DOHH2 (cell line): ENCODE results near the gene ABCD3.
"Not testable (repeated sequence)": the region's sequence is repeated elsewhere in the genome, so short reads cannot be mapped to it uniquely, and the experiment has no call there.

ENCODE experiments used
- H3F3A ChIP-seq: fragments of 200-600 bp; sonication (generic), shearing (Covaris generic); 2 replicates; pipeline ENCODE4 v1.6.0; 2016; ENCODE audit warnings: antibody characterized with exemption, mild to moderate bottlenecking; ENCODE audit not compliant: control insufficient read depth, insufficient read depth
- H3K27ac ChIP-seq: fragments of 200-600 bp; sonication (generic); 2 replicates; pipeline ENCODE4 v1.5.1; 2014; ENCODE audit warnings: low read depth, mild to moderate bottlenecking, low read length, moderate library complexity
- H3K27me3 ChIP-seq: fragments of 200-600 bp; sonication (generic); 2 replicates; pipeline ENCODE4 v1.6.1; 2014; ENCODE audit warnings: mild to moderate bottlenecking, low read length, mixed read lengths; ENCODE audit not compliant: control insufficient read depth
- H3K36me3 ChIP-seq: fragments of 200-600 bp; sonication (generic); 2 replicates; pipeline ENCODE4 v1.6.1; 2014; ENCODE audit warnings: mild to moderate bottlenecking, low read length, moderate library complexity, mixed read lengths; ENCODE audit not compliant: control insufficient read depth
- H3K4me1 ChIP-seq: fragments of 200-600 bp; sonication (generic); 2 replicates; pipeline ENCODE4 v1.6.1; 2014; ENCODE audit warnings: mild to moderate bottlenecking, low read length, mixed read lengths; ENCODE audit not compliant: control insufficient read depth
- H3K4me2 ChIP-seq: fragments of 200-600 bp; sonication (generic); 2 replicates; pipeline ENCODE4 v1.6.0; 2014; ENCODE audit warnings: mild to moderate bottlenecking, low read length, moderate library complexity
- H3K4me3 ChIP-seq: fragments of 200-600 bp; sonication (generic); 2 replicates; pipeline ENCODE4 v1.5.1; 2014; ENCODE audit warnings: mild to moderate bottlenecking, low read length, mixed read lengths
- H3K79me2 ChIP-seq: fragments of 200-600 bp; sonication (generic); 2 replicates; pipeline ENCODE4 v1.6.1; 2014; ENCODE audit warnings: mild to moderate bottlenecking, low read length, mixed read lengths; ENCODE audit not compliant: control insufficient read depth
- H3K9me2 ChIP-seq: fragments of 200-600 bp; sonication (generic); replicated peaks from 2 replicates; pipeline ENCODE4 v1.6.1; 2014; ENCODE audit warnings: mild to moderate bottlenecking, low read length, mixed read lengths; ENCODE audit not compliant: control insufficient read depth
- H3K9me3 ChIP-seq: fragments of 200-600 bp; sonication (generic); 2 replicates; pipeline ENCODE4 v1.6.1; 2014; ENCODE audit warnings: antibody characterized with exemption, low read length, mixed read lengths; ENCODE audit not compliant: control insufficient read depth, insufficient read depth
- H4K20me1 ChIP-seq: fragments of 200-600 bp; sonication (generic); 2 replicates; pipeline ENCODE4 v1.6.0; 2014; ENCODE audit warnings: low read depth, mild to moderate bottlenecking, antibody characterized with exemption, low read length, moderate library complexity; ENCODE audit not compliant: control insufficient read depth, insufficient read depth
- EZH2phosphoT487 ChIP-seq: fragments of 200-600 bp; sonication (generic); IDR thresholded peaks from 2 replicates; pipeline ENCODE4 v1.6.1; 2017; ENCODE audit warnings: borderline replicate concordance, mild to moderate bottlenecking, antibody characterized with exemption, low read length, moderate library complexity, mixed read lengths
- TF ChIP-seq, protein P1 (sequence below): fragments of 200-600 bp; sonication (generic); IDR thresholded peaks from one replicate; pipeline ENCODE4 v1.5.1; 2014; ENCODE audit warnings: antibody characterized with exemption, mild to moderate bottlenecking, low read depth, low read length; ENCODE audit not compliant: poor library complexity, severe bottlenecking

Gene ABCD3

DNA sequence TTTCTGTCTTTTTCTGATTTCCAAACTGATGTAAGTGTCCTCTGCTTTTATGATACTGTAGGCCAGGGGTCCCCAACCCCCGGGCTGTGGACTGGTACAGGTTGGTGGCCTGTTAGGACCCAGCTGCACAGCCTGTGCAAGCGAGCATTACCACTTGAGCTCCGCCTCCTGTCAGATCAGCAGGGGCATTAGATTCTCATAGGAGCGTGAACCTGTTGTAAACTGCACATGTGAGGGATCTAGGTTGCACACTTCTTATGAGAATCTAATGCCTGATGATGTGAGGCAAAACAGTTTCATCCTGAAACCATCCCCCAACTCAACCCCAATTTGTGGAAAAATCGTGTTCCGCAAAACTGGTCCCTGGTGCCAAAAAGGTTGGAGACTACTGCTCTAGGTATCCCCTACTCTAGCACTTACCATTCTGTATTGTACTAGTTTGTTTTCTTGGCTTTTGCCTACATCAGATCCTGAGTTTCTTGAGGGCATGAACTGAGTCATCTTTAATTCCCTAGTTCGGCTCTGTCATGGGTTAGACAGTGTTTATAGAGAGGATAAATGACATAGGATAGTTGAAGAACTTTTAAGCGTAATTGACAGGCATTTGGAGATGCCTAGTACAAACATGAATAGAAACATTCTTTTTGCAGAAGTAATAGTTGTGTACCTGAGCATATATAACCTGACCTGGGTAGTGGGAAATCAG lies 4.1 kb downstream of the ABCD3 start:
- Histone ChIP-seq H3K27me3 (no peaks in the 10 kb centered on the region), H3K79me2 (peaks cover 90% of the 10 kb centered on the region), H3K4me1 (peaks cover 42% of the 10 kb centered on the region), H4K20me1 (peaks cover 5% of the 10 kb centered on the region; the same call in 1 of the 2 replicates), H3K4me2 (peak overlapping the region; percentile 28; the same call in 1 of the 2 replicates), H3K9me3 (no peaks in the 10 kb centered on the region), H3K36me3 (no peaks in the 10 kb centered on the region; the same call in 1 of the 2 replicates), H3K9me2 (no peaks in the 10 kb centered on the region), H3K27ac (no peak overlapping the region), H3K4me3 (no peak overlapping the region), H3F3A (no peaks in the 10 kb centered on the region)
- TF ChIP-seq, protein P1, sequence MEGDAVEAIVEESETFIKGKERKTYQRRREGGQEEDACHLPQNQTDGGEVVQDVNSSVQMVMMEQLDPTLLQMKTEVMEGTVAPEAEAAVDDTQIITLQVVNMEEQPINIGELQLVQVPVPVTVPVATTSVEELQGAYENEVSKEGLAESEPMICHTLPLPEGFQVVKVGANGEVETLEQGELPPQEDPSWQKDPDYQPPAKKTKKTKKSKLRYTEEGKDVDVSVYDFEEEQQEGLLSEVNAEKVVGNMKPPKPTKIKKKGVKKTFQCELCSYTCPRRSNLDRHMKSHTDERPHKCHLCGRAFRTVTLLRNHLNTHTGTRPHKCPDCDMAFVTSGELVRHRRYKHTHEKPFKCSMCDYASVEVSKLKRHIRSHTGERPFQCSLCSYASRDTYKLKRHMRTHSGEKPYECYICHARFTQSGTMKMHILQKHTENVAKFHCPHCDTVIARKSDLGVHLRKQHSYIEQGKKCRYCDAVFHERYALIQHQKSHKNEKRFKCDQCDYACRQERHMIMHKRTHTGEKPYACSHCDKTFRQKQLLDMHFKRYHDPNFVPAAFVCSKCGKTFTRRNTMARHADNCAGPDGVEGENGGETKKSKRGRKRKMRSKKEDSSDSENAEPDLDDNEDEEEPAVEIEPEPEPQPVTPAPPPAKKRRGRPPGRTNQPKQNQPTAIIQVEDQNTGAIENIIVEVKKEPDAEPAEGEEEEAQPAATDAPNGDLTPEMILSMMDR = no peak
- no peak for TF ChIP-seq EZH2phosphoT487

DNA sequence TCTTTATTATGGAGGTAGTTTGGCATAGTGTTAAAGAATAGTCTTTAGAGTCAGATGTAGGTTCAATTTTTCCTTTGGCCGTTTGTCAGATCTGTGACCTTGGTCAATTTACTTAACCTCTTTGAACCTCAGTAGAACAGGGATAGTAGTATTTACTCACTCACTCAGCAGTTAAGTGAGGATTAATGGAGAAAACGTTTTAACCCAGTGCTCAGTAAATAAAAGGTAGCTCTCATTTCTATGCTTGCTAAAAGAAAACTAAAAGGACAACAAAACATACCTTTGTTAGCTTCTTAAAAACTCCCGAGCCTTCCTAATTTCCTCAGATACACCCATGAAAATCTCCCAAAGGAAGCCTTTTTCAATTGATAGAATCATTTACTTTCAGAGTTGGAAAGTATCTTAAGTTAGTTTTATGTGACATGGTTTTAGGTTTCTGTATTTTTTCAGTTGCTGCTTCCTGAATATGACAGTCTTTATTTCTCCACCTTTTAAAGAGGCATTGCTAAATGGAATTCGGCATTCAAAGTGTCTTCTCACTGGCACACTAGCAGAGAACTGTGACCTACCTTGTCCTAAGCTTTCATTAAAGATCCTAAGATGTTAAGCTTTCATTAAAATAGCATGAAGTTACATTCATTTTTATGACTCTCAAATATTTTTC lies 7.8 kb downstream of the ABCD3 start:
- TF ChIP-seq EZH2phosphoT487 = no peak
- TF ChIP-seq, protein P1 = no peak
- H3K9me2 ChIP-seq = no peaks in the 10 kb centered on the region
- H3K27ac ChIP-seq = no peak overlapping the region
- H3K4me1 ChIP-seq = peaks cover 18% of the 10 kb centered on the region
- H3K27me3 ChIP-seq = no peaks in the 10 kb centered on the region
- H3F3A ChIP-seq = no peaks in the 10 kb centered on the region
- H4K20me1 ChIP-seq = peaks cover 5% of the 10 kb centered on the region; the same call in 1 of the 2 replicates
- H3K4me2 ChIP-seq = no peak overlapping the region
- peaks cover 99% of the 10 kb centered on the region for H3K79me2 ChIP-seq
- no peaks in the 10 kb centered on the region for H3K9me3 ChIP-seq
- no peak overlapping the region for H3K4me3 ChIP-seq
- H3K36me3 ChIP-seq = no peaks in the 10 kb centered on the region

DNA sequence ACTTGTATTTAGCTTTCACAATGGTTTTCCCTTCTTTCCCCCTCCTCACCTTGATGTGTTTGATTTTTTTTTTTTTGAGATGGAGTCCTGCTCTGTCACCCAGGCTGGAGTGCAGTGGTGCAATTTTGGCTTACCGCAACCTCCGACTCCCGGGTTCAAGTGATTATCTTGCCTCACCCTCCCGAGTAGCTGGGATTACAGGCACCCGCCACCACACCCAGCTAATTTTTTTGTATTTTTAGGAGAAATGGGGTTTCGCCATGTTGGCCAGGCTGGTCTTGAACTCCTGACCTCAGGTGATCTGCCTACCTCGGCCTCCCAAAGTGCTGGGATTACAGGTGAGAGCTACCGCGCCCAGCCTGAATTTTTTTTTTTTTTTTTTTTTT lies 8.3 kb downstream of the ABCD3 start:
- H3F3A ChIP-seq, H3K4me3 ChIP-seq, H3K4me2 ChIP-seq, H3K36me3 ChIP-seq, H3K27ac ChIP-seq, H3K27me3 ChIP-seq, H3K9me2 ChIP-seq, H4K20me1 ChIP-seq, H3K9me3 ChIP-seq: not testable (repeated sequence)
- H3K79me2 ChIP-seq = peaks cover 99% of the 10 kb centered on the region
- H3K4me1 ChIP-seq = peaks cover 14% of the 10 kb centered on the region

DNA sequence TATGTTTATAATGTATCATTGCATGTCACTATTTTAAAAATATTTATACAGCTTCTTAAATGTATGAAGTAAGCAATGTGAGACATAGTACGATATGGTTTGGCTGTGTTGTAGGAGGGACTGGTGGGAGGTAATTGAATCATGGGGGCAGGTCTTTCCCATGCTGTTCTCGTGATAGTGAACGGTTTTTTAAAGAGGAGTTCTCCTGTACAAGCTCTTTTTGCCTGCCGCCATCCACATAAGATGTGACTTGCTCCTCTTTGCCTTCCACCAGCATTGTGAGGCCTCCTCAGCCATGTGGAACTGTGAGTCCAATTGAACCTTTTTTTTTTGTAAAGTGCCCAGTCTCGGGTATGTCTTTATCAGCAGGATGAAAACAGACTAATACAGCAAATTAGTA lies 10.3 kb downstream of the ABCD3 start:
- H3K4me3 ChIP-seq = no peak overlapping the region
- no peaks in the 10 kb centered on the region for H3K27me3 ChIP-seq
- no peak overlapping the region for H3K27ac ChIP-seq
- no peak overlapping the region for H3K4me2 ChIP-seq
- H3F3A ChIP-seq = no peaks in the 10 kb centered on the region
- H3K36me3 ChIP-seq = no peaks in the 10 kb centered on the region
- peaks cover 95% of the 10 kb centered on the region for H3K79me2 ChIP-seq
- no peaks in the 10 kb centered on the region for H3K9me2 ChIP-seq
- H3K9me3 ChIP-seq = no peaks in the 10 kb centered on the region
- TF ChIP-seq, protein P1 = no peak
- no peak for TF ChIP-seq EZH2phosphoT487
- H4K20me1 ChIP-seq = peaks cover 5% of the 10 kb centered on the region; the same call in 1 of the 2 replicates
- peaks cover 5% of the 10 kb centered on the region for H3K4me1 ChIP-seq

DNA sequence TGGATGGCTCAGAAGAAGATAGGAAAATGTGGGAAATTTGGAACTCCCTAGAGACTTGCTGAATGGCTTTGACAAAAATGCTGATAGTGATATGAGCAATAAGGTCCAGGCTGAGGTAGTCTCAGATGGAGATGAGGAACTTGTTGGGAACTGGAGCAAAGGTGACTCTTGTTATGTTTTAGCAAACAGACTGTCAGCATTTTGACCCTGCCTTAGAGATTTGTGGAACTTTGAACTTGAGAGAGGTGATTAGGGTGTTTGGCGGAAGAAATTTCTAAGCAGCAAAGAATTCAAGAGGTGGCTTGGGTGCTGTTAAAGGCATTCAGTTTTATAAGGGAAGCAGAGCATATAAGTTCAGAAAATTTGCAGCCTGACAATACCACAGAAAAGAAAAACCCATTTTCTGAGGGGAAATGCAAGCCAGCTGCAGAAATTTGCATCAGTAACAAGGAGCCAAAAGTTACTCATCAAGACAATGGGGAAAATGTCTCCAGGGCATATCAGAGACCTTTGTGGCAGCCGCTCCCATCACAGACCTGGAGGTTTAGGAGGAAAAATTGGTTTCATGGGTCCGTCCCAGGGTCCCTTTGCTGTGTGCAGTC lies 10.8 kb downstream of the ABCD3 start:
- not testable (repeated sequence) for H3K27me3 ChIP-seq, H3F3A ChIP-seq, H3K9me3 ChIP-seq, H3K4me3 ChIP-seq, H3K27ac ChIP-seq, H3K9me2 ChIP-seq, H4K20me1 ChIP-seq, H3K4me2 ChIP-seq, H3K4me1 ChIP-seq, H3K36me3 ChIP-seq
- H3K79me2 ChIP-seq = peaks cover 94% of the 10 kb centered on the region
